ENCODE measurements around the gene PPP6R3.
"Not testable (repeated sequence)": the region's sequence is repeated elsewhere in the genome, so short reads cannot be mapped to it uniquely, and the experiment has no call there.

The PPP6R3 gene

DNA sequence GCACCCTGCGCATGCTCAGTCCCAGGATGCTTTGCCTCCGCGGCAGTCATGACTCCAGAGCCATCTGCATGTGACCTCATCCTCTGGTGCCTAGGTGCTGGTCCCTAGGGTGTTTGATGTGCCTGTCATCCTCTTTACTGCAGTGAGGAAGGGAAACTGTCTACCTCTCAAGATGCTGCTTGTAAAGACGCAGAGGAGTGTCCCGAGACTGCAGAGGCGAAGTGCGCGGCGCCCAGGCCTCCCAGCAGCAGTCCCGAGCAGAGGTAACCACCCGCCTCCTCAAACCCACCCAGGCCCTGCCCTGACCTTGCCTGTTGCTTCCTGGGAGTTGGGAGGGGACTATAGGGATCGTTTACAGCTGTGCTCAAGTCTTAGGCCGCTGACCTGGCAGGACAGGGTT is 149.2 kb downstream of the PPP6R3 start:
- Histone ChIP-seq H3K4me3 (ENCODE audit: insufficient read depth, low read depth, low read length, poor library complexity, severe bottlenecking) (no peak overlapping the region), H3K36me3 (ENCODE audit: control insufficient read depth, insufficient read depth, low read length) (peaks cover 97% of the 10 kb centered on the region), H3K9me3 (ENCODE audit: control insufficient read depth, low read length) (no peaks in the 10 kb centered on the region), H3K27me3 (replicated peaks; ENCODE audit: control insufficient read depth, insufficient read depth, low read length, poor library complexity, severe bottlenecking) (no peaks in the 10 kb centered on the region), H3K4me1 (ENCODE audit: control insufficient read depth, insufficient read depth, low read length, poor library complexity, severe bottlenecking) (no peaks in the 10 kb centered on the region), H3K27ac (ENCODE audit: insufficient read depth, low read length, poor library complexity, severe bottlenecking) (no peak overlapping the region)
- no peak for DNase-seq

DNA sequence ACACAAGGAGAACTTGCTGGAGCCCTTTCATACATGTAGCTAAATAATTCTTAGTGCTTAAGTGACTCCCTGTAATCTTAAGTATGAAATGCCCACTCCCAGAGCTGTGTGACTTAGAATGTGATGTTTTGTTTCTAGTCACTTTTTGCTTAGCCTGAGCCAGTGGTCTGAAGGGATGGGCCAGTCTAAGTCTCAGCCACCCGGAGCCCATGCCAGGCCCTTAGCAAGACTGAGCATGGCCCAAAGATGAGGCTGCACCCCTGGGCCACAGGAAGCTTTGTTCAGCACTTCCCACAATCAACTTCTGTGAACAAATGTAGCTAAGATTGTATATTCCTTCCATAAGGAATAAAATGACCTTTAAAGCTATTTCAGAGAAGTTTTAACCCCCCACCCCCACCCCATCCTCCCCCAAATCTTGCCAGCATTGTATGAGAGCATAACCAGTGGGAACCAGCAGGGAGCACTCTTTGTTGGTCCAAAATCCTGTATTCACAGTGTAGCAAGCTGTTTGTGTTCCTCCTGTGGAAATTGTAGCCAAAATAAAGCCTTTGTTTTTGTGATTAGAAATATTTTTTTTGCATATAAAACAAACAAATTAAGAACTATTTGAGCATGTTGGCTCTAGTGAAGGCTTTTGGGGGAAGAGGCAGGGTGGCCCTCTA is 150.0 kb downstream of the PPP6R3 start:
- H3K9me3 ChIP-seq (ENCODE audit: control insufficient read depth, low read length): no peaks in the 10 kb centered on the region
- DNase-seq: no peak
- no peak overlapping the region for H3K4me3 ChIP-seq (ENCODE audit: insufficient read depth, low read depth, low read length, poor library complexity, severe bottlenecking)
- H3K4me1 ChIP-seq (ENCODE audit: control insufficient read depth, insufficient read depth, low read length, poor library complexity, severe bottlenecking): no peaks in the 10 kb centered on the region
- no peaks in the 10 kb centered on the region for H3K27me3 ChIP-seq (replicated peaks; ENCODE audit: control insufficient read depth, insufficient read depth, low read length, poor library complexity, severe bottlenecking)
- H3K27ac ChIP-seq (ENCODE audit: insufficient read depth, low read length, poor library complexity, severe bottlenecking): no peak overlapping the region
- H3K36me3 ChIP-seq (ENCODE audit: control insufficient read depth, insufficient read depth, low read length): peaks cover 92% of the 10 kb centered on the region

DNA sequence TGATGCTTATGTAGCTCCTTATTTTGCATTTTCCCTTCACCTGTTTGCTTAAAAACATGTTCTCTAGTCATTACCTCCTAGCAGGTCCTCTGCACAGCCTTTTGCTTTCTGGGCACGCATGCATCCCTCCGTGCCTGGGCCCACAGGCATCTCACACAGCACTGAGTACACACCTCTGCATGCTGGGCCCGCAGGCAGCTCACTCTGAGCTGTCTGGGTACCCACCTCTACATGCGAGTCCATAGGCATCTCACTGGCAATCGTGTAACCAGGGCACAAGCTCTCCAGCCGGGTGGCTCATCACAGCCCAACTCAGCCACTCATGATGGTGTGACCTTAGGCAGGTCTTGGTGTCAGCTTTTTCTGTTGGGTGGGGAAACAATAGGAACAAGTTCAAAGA is 155.1 kb downstream of the PPP6R3 start:
- Histone ChIP-seq H3K27ac (ENCODE audit: insufficient read depth, low read length, poor library complexity, severe bottlenecking) (no peak overlapping the region), H3K4me1 (ENCODE audit: control insufficient read depth, insufficient read depth, low read length, poor library complexity, severe bottlenecking) (no peaks in the 10 kb centered on the region), H3K27me3 (replicated peaks; ENCODE audit: control insufficient read depth, insufficient read depth, low read length, poor library complexity, severe bottlenecking) (no peaks in the 10 kb centered on the region), H3K36me3 (ENCODE audit: control insufficient read depth, insufficient read depth, low read length) (peaks cover 43% of the 10 kb centered on the region), H3K9me3 (ENCODE audit: control insufficient read depth, low read length) (no peaks in the 10 kb centered on the region), H3K4me3 (ENCODE audit: insufficient read depth, low read depth, low read length, poor library complexity, severe bottlenecking) (no peak overlapping the region)
- DNase-seq: no peak

DNA sequence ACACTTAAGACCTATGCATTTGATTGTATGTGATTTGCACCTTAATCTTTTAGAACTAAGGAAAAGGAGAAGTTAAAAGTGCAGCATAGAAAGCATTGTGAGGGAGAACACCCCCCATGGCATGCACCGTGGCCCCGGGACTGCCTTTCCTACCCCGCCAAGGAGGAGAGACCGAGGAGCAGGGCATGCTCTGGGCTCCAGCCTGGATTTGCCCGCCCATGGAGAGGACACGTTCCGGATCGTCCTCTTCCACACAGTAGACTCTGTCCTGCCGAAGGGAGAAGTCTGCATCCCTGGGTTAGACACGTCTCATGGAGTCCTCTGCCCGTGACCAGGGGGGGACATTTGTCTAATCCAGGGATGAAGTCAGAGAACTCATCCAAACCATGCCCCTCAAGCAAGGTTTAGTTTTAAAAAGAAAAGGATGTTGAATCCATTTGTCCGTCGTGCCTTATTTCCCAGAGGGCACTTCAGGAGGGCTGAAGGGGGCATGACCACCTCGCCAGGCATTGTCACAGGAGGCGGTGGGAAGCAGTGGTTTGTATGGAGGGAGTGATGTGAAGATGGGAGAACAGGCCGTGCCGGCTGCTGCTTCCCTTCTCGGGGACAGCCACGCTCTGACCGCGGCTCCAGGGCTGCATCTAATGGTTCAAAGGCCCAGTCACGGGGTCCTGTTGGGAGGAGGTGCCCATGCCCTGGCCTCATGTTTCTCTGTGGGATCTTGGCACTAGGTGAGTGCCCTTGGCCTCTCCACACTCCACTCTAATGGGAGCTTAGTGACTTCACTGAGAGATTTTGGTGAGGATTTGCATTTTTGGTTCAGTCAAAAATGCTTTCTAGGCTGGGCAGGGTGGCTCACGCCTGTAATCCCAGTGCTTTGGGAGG is 157.6 kb downstream of the PPP6R3 start:
- no peak overlapping the region for H3K27ac ChIP-seq (ENCODE audit: insufficient read depth, low read length, poor library complexity, severe bottlenecking)
- H3K4me3 ChIP-seq (ENCODE audit: insufficient read depth, low read depth, low read length, poor library complexity, severe bottlenecking): no peak overlapping the region
- no peaks in the 10 kb centered on the region for H3K9me3 ChIP-seq (ENCODE audit: control insufficient read depth, low read length)
- no peaks in the 10 kb centered on the region for H3K4me1 ChIP-seq (ENCODE audit: control insufficient read depth, insufficient read depth, low read length, poor library complexity, severe bottlenecking)
- H3K36me3 ChIP-seq (ENCODE audit: control insufficient read depth, insufficient read depth, low read length): peaks cover 19% of the 10 kb centered on the region
- no peak for DNase-seq
- H3K27me3 ChIP-seq (replicated peaks; ENCODE audit: control insufficient read depth, insufficient read depth, low read length, poor library complexity, severe bottlenecking): no peaks in the 10 kb centered on the region

- H3K36me3 ChIP-seq (ENCODE audit: control insufficient read depth, insufficient read depth, low read length): no peaks in the 10 kb centered on the region
- DNase-seq: no peak
- no peaks in the 10 kb centered on the region for H3K4me1 ChIP-seq (ENCODE audit: control insufficient read depth, insufficient read depth, low read length, poor library complexity, severe bottlenecking)
- H3K4me3 ChIP-seq (ENCODE audit: insufficient read depth, low read depth, low read length, poor library complexity, severe bottlenecking): no peak overlapping the region
- H3K27me3 ChIP-seq (replicated peaks; ENCODE audit: control insufficient read depth, insufficient read depth, low read length, poor library complexity, severe bottlenecking): no peaks in the 10 kb centered on the region
- no peak overlapping the region for H3K27ac ChIP-seq (ENCODE audit: insufficient read depth, low read length, poor library complexity, severe bottlenecking)
- H3K9me3 ChIP-seq (ENCODE audit: control insufficient read depth, low read length): no peaks in the 10 kb centered on the region
These were observed 161.3 kb downstream of the PPP6R3 start for GRCh38 chr11:68621826-68622225.

DNA sequence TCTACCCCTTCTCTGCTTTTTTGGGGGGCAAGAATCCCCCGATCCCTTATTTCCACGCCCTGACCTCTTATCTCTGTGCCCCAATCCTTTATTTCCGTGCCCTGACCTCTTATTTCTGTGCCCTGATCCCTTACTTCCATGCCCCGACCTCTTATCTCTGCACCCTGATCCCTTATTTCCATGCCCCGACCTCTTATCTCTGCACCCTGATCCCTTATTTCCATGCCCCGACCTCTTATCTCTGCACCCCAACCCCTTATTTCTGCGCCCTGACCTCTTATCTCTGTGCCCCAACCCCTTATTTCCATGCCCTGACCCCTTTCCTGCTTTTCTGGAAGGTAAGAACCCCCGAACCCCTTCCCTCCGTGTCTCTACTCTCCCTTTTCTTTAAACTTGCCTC is 163.2 kb downstream of the PPP6R3 start:
- not testable (repeated sequence) for H3K4me1 ChIP-seq (ENCODE audit: control insufficient read depth, insufficient read depth, low read length, poor library complexity, severe bottlenecking); H3K9me3 ChIP-seq (ENCODE audit: control insufficient read depth, low read length); H3K27ac ChIP-seq (ENCODE audit: insufficient read depth, low read length, poor library complexity, severe bottlenecking); H3K4me3 ChIP-seq (ENCODE audit: insufficient read depth, low read depth, low read length, poor library complexity, severe bottlenecking); H3K27me3 ChIP-seq (replicated peaks; ENCODE audit: control insufficient read depth, insufficient read depth, low read length, poor library complexity, severe bottlenecking); H3K36me3 ChIP-seq (ENCODE audit: control insufficient read depth, insufficient read depth, low read length); DNase-seq

- H3K4me1 ChIP-seq (ENCODE audit: control insufficient read depth, insufficient read depth, low read length, poor library complexity, severe bottlenecking); H3K27me3 ChIP-seq (replicated peaks; ENCODE audit: control insufficient read depth, insufficient read depth, low read length, poor library complexity, severe bottlenecking); H3K27ac ChIP-seq (ENCODE audit: insufficient read depth, low read length, poor library complexity, severe bottlenecking); H3K36me3 ChIP-seq (ENCODE audit: control insufficient read depth, insufficient read depth, low read length); H3K4me3 ChIP-seq (ENCODE audit: insufficient read depth, low read depth, low read length, poor library complexity, severe bottlenecking); H3K9me3 ChIP-seq (ENCODE audit: control insufficient read depth, low read length); DNase-seq: not testable (repeated sequence)
These were observed 164.5 kb downstream of the PPP6R3 start for GRCh38 chr11:68625069-68625468.

GRCh38 chr11:68626236-68626635 is 165.7 kb downstream of the PPP6R3 start:
- H3K27me3 ChIP-seq (replicated peaks; ENCODE audit: control insufficient read depth, insufficient read depth, low read length, poor library complexity, severe bottlenecking); H3K9me3 ChIP-seq (ENCODE audit: control insufficient read depth, low read length); H3K27ac ChIP-seq (ENCODE audit: insufficient read depth, low read length, poor library complexity, severe bottlenecking); DNase-seq; H3K36me3 ChIP-seq (ENCODE audit: control insufficient read depth, insufficient read depth, low read length); H3K4me3 ChIP-seq (ENCODE audit: insufficient read depth, low read depth, low read length, poor library complexity, severe bottlenecking); H3K4me1 ChIP-seq (ENCODE audit: control insufficient read depth, insufficient read depth, low read length, poor library complexity, severe bottlenecking): not testable (repeated sequence)

GRCh38 chr11:68628837-68629236 is 168.3 kb downstream of the PPP6R3 start:
- not testable (repeated sequence) for H3K4me1 ChIP-seq (ENCODE audit: control insufficient read depth, insufficient read depth, low read length, poor library complexity, severe bottlenecking); H3K9me3 ChIP-seq (ENCODE audit: control insufficient read depth, low read length); DNase-seq; H3K27ac ChIP-seq (ENCODE audit: insufficient read depth, low read length, poor library complexity, severe bottlenecking); H3K36me3 ChIP-seq (ENCODE audit: control insufficient read depth, insufficient read depth, low read length); H3K4me3 ChIP-seq (ENCODE audit: insufficient read depth, low read depth, low read length, poor library complexity, severe bottlenecking); H3K27me3 ChIP-seq (replicated peaks; ENCODE audit: control insufficient read depth, insufficient read depth, low read length, poor library complexity, severe bottlenecking)

GRCh38 chr11:68632375-68632774 is 171.8 kb downstream of the PPP6R3 start:
- H3K9me3 ChIP-seq (ENCODE audit: control insufficient read depth, low read length); H3K4me3 ChIP-seq (ENCODE audit: insufficient read depth, low read depth, low read length, poor library complexity, severe bottlenecking); DNase-seq; H3K36me3 ChIP-seq (ENCODE audit: control insufficient read depth, insufficient read depth, low read length); H3K4me1 ChIP-seq (ENCODE audit: control insufficient read depth, insufficient read depth, low read length, poor library complexity, severe bottlenecking); H3K27me3 ChIP-seq (replicated peaks; ENCODE audit: control insufficient read depth, insufficient read depth, low read length, poor library complexity, severe bottlenecking); H3K27ac ChIP-seq (ENCODE audit: insufficient read depth, low read length, poor library complexity, severe bottlenecking): not testable (repeated sequence)
